ENCODE results near the gene ARHGEF4.
A peak's percentile ranks its signal among the peaks of the same experiment; 100 is the strongest.
"Not testable (repeated sequence)": the region's sequence is repeated elsewhere in the genome, so short reads cannot be mapped to it uniquely, and the experiment has no call there.

ARHGEF4 gene

DNA sequence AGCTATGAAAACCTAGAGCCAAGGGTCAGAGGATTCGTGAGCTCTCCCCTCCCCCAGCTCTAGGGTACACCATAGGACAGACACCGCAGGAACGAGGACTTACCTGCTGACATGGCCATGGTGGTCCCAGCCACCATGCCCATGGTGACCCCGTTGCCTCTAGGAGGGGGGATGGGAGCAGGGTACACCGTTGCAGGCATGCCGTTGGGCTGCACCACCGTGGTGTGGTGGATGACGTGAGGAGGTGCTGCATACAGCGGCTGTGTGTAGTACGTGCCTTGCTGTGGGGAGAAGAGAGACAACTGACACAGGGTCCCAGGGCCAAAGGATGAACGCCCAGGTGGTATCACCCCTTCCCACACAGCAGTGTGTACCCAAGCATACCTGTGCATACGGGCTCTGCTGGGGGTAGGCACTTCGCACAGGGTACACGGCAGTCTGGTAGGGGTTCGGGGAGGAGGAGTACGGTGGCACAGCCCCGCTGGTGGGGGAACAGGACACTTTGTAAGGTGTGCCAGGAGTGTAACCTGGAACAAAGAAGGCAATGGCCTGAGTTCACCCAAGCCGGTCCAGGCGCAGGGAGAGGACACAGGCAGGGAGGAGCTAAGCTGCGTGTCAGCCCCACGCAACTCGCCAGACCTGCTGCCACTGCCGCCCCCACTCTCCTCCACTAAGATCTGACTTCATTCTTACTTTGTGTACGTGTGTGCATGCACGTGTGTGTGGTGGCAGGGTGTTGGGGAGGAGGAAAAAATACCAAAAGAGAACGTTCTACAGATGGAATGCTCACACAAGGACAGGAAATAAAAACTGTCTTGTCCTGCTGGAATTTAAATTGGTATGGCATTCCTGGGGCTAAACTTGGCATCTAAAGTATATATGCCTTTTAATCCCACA lies 218.7 kb downstream of the ARHGEF4 start:
- no peak for DNase-seq

DNA sequence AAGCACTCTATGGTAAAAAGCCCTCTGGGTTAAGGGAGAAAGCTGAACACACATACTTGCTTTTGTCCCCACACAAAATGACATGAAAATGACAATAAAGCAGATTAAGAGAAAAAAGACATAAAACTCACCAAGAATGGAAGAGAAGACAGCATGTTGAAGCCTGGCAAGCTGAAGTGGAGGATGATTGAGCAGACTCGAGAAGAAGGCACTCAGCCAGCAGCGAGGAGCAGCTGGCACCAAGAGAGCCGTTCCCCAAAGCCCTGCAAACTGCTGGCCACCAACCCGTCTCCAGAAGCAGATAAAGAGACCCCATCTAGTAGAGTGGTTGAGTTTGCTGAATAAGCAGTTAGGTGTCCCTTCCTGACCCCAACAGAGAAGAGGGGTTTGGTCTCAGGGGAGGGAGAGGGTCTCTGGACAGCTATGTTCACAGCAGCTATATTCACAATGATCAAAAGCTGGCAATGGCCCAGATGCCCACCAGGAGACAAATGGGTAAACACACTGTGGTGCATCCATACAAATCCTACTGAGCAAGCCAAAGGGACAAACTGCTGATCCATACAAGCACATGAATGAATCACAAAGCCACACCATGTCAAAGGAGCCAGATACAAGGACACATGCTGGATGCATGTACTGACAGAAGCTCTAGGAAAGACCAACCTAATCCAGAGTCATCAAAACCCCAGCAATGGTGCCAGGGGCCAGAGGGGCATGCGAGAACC lies 219.7 kb downstream of the ARHGEF4 start:
- no peak for DNase-seq

DNA sequence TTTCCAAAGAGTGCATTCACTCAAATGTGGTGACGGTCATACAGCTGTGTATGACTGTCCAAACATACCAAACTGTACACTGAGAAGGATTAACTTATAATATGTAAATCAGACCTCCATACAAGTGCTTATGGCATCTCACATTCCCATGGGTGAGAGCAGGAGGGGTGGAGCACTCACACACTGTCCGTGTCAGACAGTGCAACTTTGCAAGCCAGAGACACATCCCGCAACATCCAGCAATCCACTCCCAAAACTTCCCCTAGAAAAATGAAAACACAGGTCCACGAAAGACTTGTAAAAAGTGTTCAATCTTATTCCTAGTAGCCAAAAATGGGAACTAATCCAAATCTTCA lies 220.2 kb downstream of the ARHGEF4 start:
- no peak for DNase-seq

DNA sequence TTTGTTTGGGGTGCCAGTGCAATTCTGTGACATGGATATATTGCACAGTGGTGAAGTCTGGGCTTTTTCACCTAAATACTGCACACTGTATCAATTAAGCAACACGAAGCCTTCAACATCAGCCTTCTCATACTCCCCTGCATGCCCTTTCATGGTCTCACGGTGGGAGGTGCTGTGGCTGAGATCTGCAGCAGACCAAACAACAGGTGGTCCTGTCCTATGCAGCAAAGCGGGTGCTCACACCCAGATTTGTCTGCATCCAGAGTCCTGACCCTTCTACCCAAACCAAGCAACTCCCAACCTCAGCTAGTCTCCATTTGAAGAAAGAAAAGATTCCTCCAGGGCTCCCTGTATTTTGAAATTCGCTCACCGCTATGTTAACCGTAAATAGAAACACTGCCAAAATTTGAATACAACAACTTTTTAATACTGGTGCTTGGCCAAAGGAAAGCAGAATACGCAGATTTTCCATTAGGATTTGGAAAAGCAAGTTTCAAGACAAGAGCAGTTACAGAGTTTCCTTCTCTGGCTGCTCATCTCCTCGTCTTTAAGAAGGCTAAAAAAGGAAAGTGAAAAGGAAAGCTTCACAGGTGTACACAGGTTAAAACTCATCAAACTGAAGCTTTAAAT lies 221.6 kb downstream of the ARHGEF4 start:
- DNase-seq, result no peak

DNA sequence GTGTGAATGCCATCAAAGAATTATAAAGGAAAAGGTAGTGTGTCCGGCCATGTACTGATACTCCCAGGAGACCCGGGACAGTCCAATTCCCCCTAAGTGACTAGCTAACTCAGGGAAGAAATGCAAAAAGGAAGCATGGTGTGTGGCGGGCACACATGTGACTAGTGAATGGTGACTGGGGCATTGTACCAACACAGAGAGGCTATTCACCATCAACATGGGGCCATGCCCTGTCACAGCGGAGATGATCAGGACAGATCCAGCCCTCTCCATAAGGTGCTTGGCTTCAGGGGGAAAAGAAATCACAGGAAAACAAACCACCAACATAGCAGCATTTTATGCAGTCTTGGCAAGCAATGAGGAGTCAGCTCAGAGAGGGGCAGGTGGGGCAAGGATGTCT lies 222.2 kb downstream of the ARHGEF4 start:
- no peak for DNase-seq

DNA sequence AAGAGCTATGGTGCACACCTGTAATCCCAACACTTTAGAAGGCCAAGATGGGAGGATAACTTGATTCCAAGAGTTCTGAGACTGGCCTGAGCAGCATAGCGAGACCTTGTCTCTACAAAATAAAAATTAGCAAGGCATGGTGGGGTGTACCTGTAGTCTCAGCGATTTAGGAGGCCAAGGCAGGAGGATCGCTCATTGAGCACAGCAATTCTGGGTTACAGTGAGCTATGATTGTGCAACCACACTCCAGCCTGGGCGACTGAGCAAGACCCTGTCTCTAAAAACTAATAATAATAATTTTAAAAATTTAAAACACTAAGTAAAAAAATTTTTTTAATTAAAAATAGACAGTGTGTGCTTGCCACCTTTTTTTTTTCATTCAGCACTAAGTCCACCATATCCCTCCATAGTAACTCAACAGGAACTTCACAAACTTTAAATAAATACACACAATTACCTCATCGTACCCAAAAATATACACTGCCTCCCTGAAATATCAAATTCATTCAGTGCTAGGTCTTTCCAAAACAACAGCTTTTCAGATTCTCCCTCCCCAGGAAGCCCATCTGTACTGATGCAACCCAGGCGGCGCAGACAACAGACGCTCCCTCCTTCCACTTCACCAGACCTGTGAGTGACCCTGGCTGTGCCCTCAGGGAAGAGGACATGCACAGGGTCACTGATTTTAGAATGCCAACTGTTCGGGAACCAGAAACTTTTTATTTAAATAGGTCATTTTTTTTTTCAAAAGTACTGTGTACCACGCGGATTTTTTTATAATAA lies 227.0 kb downstream of the ARHGEF4 start:
- no peak for DNase-seq

DNA sequence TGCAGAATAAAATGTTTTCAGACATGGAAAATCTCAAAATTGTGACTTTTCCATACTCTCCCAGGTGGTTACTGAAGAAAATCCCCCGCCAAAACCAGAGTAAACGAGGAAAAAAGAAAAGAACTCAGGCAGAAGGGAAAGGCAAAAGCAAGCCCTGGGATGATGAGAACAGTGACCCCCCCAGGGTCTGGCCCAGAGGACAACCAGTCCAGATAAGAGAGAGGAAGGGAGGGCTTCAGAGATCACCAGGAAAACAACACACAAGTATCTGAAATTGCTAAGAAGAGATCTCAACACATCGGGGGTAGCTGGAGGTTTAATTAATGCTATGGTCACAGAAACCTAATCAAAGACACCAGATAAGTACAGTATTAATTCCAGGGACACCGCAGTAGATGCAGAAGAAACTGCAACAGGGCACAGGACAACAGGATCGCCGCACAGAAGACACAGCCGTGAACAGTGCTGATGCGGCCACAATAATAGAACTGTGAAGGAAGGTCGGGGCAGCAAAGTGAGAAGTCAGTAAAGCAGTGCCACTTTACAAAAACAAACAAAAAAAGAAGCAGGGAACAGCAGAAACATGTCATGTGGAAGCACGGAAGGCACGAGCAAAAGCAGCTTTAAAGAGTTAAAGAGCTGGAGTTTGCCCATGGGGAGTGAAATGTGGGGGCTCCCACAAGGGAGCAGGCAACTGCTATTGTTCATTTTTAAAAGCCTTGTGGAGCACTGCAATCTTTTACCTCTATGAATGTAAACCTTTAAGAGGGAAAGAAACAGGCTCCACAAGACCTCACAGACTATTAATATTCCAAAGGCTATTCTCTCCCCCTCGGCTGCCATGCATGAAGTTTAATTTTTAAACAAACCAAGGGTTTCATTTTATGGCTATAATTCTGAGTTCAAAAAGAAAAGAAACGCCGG lies 228.1 kb downstream of the ARHGEF4 start:
- no peak for DNase-seq

DNA sequence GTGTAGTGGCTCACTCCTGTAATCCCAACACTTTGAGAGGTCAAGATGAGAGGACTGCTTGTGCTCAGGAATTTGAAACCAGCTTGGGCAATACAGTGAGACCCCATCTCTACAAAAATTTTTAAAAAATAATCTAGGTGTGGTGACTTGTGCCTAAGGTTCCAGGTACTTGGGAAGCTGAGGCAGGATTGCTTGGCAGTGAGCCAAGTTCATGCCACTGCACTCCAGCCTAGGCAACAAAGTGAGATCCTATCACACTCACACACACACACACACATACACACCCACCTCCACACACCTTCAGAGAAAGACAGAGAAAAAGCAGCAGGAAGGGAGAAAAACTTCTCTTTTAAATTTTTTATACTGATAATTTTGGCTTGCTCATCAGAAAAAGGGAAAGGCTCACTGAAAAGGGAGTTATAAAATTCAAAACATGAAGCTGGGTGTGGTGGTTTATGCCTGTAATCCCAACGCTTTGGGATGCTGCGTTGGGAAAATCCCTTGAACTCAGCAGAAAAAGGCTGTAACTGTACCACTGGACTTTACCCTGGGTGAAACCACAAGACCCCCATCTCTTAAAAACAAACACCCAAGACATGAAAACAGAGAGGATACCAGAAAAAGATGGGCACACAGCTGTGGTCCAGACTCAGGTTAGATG lies 230.9 kb downstream of the ARHGEF4 start:
- DNase-seq, result no peak

DNA sequence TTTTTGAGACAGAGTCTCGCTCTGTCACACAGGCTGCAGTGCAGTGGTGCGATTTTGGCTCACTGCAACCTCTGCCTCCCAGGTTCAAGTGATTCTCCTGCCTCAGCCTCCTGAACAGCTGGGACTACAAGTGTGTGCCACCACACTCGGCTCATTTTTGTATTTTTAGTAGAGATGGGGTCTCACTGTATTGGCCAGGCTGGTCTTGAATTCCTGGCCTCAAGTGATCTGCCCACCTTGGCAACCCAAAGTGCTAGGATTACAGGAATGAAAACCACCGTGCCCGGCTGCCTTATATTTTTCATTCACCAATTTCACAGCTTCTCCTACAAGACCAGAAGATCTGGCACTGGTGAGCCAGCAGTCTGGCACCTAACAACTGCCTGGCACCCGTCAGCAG lies 231.5 kb downstream of the ARHGEF4 start:
- not testable (repeated sequence) for DNase-seq

DNA sequence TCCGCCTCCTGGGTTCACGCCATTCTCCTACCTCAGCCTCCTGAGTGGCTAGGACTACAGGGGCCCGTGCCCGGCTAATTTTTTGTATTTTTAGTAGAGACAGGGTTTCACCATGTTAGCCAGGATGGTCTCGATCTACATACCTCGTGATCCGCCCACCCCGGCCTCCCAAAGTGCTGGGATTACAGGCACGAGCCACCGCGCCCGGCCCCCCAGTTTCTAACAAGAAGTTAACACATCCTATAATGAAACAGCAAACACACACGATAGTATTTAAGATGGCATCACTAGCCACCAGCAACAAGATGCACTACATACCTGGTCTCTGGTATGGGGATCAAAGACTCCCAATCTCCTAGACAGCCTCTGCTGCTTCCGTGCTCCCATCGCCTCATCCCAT lies 238.9 kb downstream of the ARHGEF4 start:
- DNase-seq, result not testable (repeated sequence)

DNA sequence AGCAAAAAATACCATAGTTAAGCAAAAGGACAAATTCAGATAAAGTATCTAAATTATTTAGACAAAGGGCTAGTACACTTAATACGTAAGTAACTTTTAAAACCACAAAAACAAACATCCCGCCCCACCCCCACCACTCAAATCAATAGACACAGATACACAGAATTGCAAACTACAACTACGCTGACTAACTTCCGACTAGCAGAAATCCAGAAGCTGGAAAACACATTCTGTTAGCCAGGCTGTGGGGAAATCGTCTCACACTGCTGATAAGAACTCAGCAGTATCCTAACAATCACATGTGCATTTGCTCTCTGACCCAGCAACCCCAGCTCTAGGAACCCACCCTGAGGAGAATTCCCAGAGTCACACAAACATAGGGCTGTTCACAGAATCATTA lies 240.0 kb downstream of the ARHGEF4 start:
- DNase-seq, result no peak

DNA sequence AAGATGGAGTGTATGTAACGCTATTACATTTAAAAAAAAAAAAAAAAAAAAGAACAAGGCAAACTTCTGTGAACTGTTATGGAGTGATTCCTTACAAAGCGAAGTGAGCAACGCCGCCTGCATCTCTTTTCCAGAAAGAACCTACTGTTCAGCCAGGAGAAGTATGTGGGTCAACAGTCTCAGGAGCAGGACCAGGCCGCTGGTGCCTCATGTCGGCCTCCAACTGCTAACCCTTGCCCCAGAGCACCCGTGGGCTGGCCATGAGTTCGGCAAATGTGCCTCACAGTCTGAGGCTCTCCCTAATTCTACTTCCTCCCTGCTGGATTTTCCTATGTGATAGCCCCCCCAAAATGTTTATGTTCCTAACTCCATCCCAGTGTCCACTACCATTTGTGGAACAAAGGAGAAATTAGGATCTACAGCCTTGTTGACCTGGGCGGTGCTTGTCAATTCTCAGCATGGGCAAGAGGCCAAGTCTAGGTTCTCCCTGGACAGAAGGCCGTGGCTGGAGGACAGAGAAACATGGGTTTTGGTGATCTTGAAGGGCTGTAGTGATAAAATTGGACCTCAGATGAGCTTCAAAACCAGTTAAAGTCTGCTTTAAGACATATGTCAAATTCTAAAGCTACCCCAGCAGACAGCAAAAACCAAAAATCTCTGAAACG lies 240.6 kb downstream of the ARHGEF4 start:
- no peak for DNase-seq

DNA sequence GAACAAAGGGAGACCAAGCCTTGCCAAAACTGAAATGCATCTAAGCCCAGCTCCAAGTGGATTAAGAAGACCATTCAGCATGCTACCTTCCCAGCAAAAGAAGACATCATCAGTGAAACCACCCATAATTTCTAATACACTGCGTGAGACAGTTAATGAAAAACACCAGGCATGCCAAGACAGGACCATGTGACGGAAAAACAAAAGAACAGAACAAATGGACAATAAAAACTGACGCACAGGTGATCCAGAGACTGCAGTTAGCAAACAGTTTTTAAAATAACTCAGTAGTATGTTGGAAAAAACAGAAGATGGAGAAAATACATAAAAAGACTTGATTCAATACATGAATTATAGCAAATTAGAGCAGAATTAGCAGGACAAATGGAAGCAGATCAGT lies 241.3 kb downstream of the ARHGEF4 start:
- no peak for DNase-seq

DNA sequence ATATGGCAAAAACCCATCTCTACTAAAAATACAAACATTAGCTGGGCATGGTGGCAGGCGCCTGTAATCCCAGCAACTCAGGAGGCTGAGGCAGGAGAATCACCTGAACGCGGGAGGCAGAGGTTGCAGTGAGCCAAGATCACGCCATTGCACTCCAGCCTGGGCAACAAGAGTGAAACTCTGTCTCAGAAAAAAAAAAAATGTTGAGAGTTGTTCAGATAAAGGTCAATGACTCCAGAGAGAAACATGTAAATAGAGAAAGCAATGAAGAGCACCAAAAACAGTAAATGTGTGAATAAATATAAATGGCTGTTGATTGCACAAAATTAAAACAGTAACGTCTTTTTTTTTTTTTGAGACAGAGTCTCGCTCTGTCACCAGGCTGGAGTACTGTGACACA lies 243.2 kb downstream of the ARHGEF4 start:
- not testable (repeated sequence) for DNase-seq

DNA sequence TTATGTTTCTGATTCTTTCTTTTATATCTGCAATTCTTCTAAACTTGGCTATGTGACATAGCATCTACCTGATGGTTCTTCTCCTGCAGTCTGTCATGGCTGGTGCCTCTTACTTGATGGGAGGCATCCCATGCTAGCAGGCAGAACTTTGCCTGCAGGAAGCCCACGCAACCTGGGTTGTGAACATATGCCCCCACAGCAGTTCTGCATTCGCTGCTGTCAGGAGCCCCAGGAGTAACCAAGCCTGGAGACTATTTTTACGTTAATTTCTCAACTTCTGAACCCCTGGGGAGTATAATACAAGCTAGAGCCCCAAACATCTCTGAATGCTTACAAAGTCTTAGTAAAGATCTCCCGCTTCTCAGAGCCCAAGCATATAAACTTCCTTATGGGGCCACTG lies 244.5 kb downstream of the ARHGEF4 start:
- DNase-seq, result no peak

DNA sequence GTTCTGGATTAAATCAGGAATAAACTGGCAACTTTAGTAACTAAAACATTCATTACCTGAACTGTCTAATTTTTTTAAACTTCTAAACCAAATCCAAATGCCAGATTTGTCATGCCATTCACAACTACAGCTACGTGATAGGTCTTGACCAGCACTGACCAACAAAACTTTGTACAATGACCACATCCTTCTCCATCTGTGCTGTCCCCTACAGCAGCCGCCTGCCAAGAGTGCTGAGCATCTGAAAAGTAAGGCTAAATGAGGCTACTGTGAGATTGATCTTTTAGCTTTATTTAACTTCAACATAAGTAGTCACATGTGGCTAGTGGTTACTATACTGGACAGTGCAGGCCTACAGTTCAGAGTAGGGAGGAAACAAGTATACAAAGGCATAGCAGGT lies 248.9 kb downstream of the ARHGEF4 start:
- DNase-seq, result no peak

DNA sequence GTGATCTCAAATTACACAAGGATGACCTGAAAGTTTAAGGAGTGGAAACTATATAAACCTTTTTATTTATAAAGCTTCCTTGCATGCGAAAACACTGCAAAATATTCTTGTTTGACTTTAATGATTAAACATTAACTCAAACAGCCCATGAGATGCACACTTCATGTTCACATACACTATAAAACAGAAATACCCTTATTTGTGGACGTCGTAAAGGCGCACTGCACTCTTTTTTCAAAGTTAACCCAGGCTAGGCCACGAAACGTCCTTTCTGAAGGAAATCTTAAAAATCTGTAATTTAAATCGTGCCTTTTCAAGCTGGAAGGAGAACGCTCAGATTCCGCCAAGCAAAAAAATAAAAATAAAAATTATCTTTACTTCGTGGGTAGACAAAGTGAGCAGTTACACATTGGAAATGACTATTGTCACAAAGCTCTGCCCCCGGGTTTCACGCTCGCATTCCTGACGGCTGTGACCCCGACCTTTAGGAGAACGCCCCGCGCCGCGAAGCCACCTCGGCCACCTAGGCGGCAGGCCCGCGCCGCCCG lies 255.8 kb downstream of the ARHGEF4 start:
- no peak for DNase-seq

DNA sequence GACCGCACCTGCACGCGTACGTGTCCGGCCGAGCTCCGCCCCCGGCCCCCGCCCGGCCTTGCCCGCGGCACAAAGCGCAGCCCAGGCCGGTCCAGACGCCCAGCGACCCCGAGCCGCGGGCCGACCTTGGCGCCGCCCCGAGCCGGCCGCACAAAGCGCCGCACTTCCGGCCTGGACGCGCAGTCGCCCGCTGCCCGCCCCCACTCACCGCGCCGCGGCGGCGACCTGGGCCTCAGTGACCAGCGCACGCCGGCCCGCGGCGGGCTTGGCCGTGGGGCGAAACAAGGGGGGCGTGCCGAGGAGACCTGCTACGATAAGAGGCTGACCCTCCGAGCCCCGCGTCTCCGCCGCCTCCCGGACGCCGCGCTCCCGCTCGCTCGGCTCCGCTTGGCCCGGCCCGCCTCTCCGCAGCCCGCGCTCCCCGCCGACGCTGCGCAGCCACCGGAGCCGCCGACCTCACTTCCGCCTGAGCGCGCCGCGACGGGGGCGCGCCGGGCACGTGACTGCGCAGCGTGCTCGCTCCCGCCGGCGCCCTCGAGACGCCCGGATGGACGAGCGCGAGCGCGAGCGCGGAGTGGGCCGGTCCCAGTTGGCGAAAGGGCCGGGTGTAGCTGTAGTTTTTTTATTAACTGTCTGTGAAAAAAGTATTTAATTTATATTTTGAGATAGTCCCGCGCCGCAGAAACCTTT lies 256.4 kb downstream of the ARHGEF4 start, which contains the start of gene FAM168B:
TSS of gene FAM168B (minus strand) at position 455 of the 690 bp plus-strand sequence. CDS start 10,814 bp downstream, outside the sequence.
- peak; percentile 95 for DNase-seq

DNA sequence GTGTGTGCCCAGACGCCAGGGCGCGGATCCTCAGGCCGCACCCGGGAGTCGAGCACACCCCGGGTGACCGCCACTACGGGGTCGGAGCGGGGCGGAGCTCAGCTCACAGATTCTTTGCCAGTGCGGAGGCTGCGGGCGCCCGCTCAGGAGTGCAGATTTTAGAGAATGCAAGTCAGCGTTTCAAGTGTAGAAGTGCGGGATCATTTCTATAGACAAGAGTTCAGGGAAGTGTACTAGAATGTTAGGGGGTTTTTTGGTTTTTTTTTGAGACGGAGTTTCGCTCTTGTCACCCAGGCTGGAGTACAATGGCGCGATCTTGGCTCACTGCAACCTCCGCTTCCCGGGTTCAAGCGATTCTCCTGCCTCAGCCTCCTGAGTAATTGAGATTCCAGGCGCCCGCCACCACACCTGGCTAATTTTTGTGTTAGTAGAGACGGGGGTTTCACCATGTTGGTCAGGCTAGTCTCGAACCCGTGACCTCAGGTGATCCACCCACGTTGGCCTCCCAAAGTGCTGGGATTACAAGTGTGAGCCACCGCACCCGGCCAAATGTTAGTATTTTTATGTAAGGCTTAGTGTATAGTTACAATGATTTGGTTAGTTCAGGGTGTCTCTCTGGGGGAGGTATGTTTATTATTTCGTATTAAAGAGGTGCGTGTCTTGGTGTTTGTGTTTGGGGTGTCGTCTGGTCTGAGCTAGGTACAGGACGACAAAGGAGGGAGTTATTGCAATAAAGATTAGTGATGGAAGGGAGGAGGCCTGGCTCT lies 257.2 kb downstream of the ARHGEF4 start:
- peak; percentile 81 for DNase-seq

Data from RPMI8226 (cell line).